H9 (cell line): ENCODE results near the gene SRA1. TPM values are rescaled to one million over a fixed set of nuclear protein-coding genes. Genes with fewer than 3 reads are reported as not detected.

Experiments used
- DNase-seq: peaks from one replicate; pipeline ENCODE4 v3.0.0-alpha.2; 2017
- H2AFZ ChIP-seq: one replicate; pipeline ENCODE4 v1.6.1; 2013; ENCODE audit warnings: mild to moderate bottlenecking, low read length, control low read depth, moderate library complexity
- H2AK5ac ChIP-seq: 2 replicates; pipeline ENCODE4 v1.6.1; 2013; ENCODE audit warnings: low read length, control low read depth, mixed read lengths; ENCODE audit not compliant: insufficient read length
- H2BK120ac ChIP-seq: one replicate; pipeline ENCODE4 v1.6.1; 2013; ENCODE audit warnings: low read depth, mild to moderate bottlenecking, low read length, control low read depth, inconsistent platforms; ENCODE audit not compliant: poor library complexity, severe bottlenecking
- H2BK12ac ChIP-seq: 2 replicates; pipeline ENCODE4 v1.6.1; 2013; ENCODE audit warnings: low read length, control low read depth, mixed read lengths, low read depth; ENCODE audit not compliant: insufficient read length
- H2BK15ac ChIP-seq: 2 replicates; pipeline ENCODE4 v1.6.1; 2013; ENCODE audit warnings: low read depth, low read length, control low read depth
- H2BK20ac ChIP-seq: one replicate; pipeline ENCODE4 v1.6.1; 2013; ENCODE audit warnings: low read depth, mild to moderate bottlenecking, low read length, control low read depth, inconsistent platforms; ENCODE audit not compliant: poor library complexity, severe bottlenecking
- H2BK5ac ChIP-seq: 2 replicates; pipeline ENCODE4 v1.6.1; 2013; ENCODE audit warnings: low read length, control low read depth, mixed read lengths; ENCODE audit not compliant: insufficient read length
- H3K14ac ChIP-seq: 2 replicates; pipeline ENCODE4 v1.6.1; 2013; ENCODE audit warnings: low read length, control low read depth; ENCODE audit not compliant: insufficient read depth
- H3K18ac ChIP-seq: 2 replicates; pipeline ENCODE4 v1.6.1; 2013; ENCODE audit warnings: low read depth, mild to moderate bottlenecking, mixed read lengths, low read length, control low read depth; ENCODE audit not compliant: insufficient read length
- H3K23ac ChIP-seq: 2 replicates; pipeline ENCODE4 v1.6.1; 2013; ENCODE audit warnings: low read length, control low read depth, mixed read lengths, low read depth; ENCODE audit not compliant: insufficient read length
- H3K23me2 ChIP-seq: 2 replicates; pipeline ENCODE4 v1.6.1; 2013; ENCODE audit warnings: low read depth, mild to moderate bottlenecking, mixed read lengths, low read length, control low read depth; ENCODE audit not compliant: insufficient read length, poor library complexity, severe bottlenecking
- H3K27ac ChIP-seq: 2 replicates; pipeline ENCODE4 v1.5.1; 2013; ENCODE audit warnings: low read length, control low read depth, mixed read lengths, low read depth; ENCODE audit not compliant: insufficient read length
- H3K27me3 ChIP-seq: 2 replicates; pipeline ENCODE4 v1.6.1; 2013; ENCODE audit warnings: low read length, control low read depth, inconsistent platforms; ENCODE audit not compliant: insufficient read depth
- H3K4ac ChIP-seq: 2 replicates; pipeline ENCODE4 v1.6.1; 2013; ENCODE audit warnings: low read depth, mild to moderate bottlenecking, control low read depth, inconsistent platforms, low read length, moderate library complexity
- H3K4me1 ChIP-seq: 2 replicates; pipeline ENCODE4 v1.6.1; 2013; ENCODE audit warnings: low read length, control low read depth, inconsistent platforms; ENCODE audit not compliant: insufficient read depth
- H3K4me2 ChIP-seq: 2 replicates; pipeline ENCODE4 v1.6.1; 2013; ENCODE audit warnings: low read length, control low read depth, mixed read lengths; ENCODE audit not compliant: insufficient read length, insufficient read depth
- H3K56ac ChIP-seq: 2 replicates; pipeline ENCODE4 v1.6.1; 2013; ENCODE audit warnings: low read depth, mild to moderate bottlenecking, mixed read lengths, low read length, control low read depth; ENCODE audit not compliant: insufficient read length
- H3K79me1 ChIP-seq: 2 replicates; pipeline ENCODE4 v1.6.1; 2013; ENCODE audit warnings: low read depth, mild to moderate bottlenecking, moderate library complexity, low read length, control low read depth, inconsistent platforms; ENCODE audit not compliant: insufficient read depth, poor library complexity, severe bottlenecking
- H3K79me2 ChIP-seq: 2 replicates; pipeline ENCODE4 v1.6.1; 2013; ENCODE audit warnings: low read length, control low read depth, inconsistent platforms; ENCODE audit not compliant: insufficient read depth
- H3K9ac ChIP-seq: 2 replicates; pipeline ENCODE4 v1.6.1; 2013; ENCODE audit warnings: low read length, control low read depth, mixed read lengths; ENCODE audit not compliant: insufficient read length; ENCODE audit errors: extremely low read depth
- H3K9me3 ChIP-seq: one replicate; pipeline ENCODE4 v1.6.1; 2013; ENCODE audit warnings: low read depth, low read length, inconsistent platforms; ENCODE audit not compliant: control insufficient read depth
- H3T11ph ChIP-seq: one replicate; pipeline ENCODE4 v1.6.1; 2013; ENCODE audit warnings: mild to moderate bottlenecking, low read length, control low read depth, inconsistent platforms
- H4K20me1 ChIP-seq: one replicate; pipeline ENCODE4 v1.6.1; 2013; ENCODE audit not compliant: control insufficient read depth, insufficient read length, insufficient read depth
- H4K5ac ChIP-seq: 2 replicates; pipeline ENCODE4 v1.6.1; 2013; ENCODE audit warnings: low read depth, mild to moderate bottlenecking, mixed read lengths, low read length, control low read depth; ENCODE audit not compliant: insufficient read length
- H4K8ac ChIP-seq: replicated peaks from 2 replicates; pipeline ENCODE4 v1.6.1; 2013; ENCODE audit warnings: low read length, control low read depth, mixed read lengths, low read depth; ENCODE audit not compliant: insufficient read length
- H4K91ac ChIP-seq: 2 replicates; pipeline ENCODE4 v1.6.1; 2013; ENCODE audit warnings: low read depth, mild to moderate bottlenecking, moderate library complexity, mixed read lengths, low read length, control low read depth; ENCODE audit not compliant: insufficient read length
- H3K27ac Mint-ChIP-seq, 3 experiments: 2 replicates in 2 of 3; 3 replicates in 1 of 3; pipeline ENCODE4 v1.8.0; 2020 to 2021; ENCODE audit warnings: mixed read lengths in 3 of 3, mild to moderate bottlenecking in 1 of 3, moderate library complexity in 1 of 3
- H3K27me3 Mint-ChIP-seq: 2 replicates; pipeline ENCODE4 v1.8.0; 2021; ENCODE audit warnings: low read depth, mild to moderate bottlenecking, moderate library complexity, mixed read lengths
- H3K36me3 Mint-ChIP-seq, 3 experiments: 2 replicates in 2 of 3; 3 replicates in 1 of 3; pipeline ENCODE4 v1.8.0; 2020 to 2021; ENCODE audit warnings: low read depth in 3 of 3, mixed read lengths in 3 of 3; ENCODE audit not compliant: insufficient read depth in 1 of 3
- H3K4me1 Mint-ChIP-seq, 2 experiments: 2 replicates each; pipeline ENCODE4 v1.8.0; 2020; ENCODE audit warnings: mixed read lengths in 2 of 2
- H3K4me3 Mint-ChIP-seq, 2 experiments: 2 replicates in 1 of 2; 3 replicates in 1 of 2; pipeline ENCODE4 v1.8.0; 2020 to 2021; ENCODE audit warnings: mild to moderate bottlenecking in 2 of 2, mixed read lengths in 2 of 2, moderate library complexity in 1 of 2
- H3K9me3 Mint-ChIP-seq, 2 experiments: 2 replicates in 1 of 2; 3 replicates in 1 of 2; pipeline ENCODE4 v1.8.0; 2020; ENCODE audit warnings: mild to moderate bottlenecking in 2 of 2, mixed read lengths in 2 of 2, moderate library complexity in 1 of 2
- WGBS: extraction: QIAGEN DNeasy Blood & Tissue Kit; methylation state at CpG from one replicate; pipeline ENCODE4 v1.1.7; 2013; ENCODE audit warnings: missing lambda C conversion rate, low lambda C conversion rate, mixed read lengths; ENCODE audit not compliant: insufficient read length; ENCODE audit errors: extremely low coverage; 5-methylcytosine and 5-hydroxymethylcytosine counted together
- total RNA-seq: library from RNA; stranded (reverse); gene quantifications from 2 replicates; pipeline ENCODE4 v1.2.1, GENCODE V29; 2021
- TF ChIP-seq, protein P1 (sequence below): fragments of 200-600 bp; sonication (generic); conservative IDR thresholded peaks from 3 replicates; pipeline ENCODE4 v1.8.0; 2021; ENCODE audit warnings: antibody characterized with exemption, mild to moderate bottlenecking

SRA1 gene
- total RNA-seq, 1 experiment from 2014 or later = 49.3 TPM

DNA sequence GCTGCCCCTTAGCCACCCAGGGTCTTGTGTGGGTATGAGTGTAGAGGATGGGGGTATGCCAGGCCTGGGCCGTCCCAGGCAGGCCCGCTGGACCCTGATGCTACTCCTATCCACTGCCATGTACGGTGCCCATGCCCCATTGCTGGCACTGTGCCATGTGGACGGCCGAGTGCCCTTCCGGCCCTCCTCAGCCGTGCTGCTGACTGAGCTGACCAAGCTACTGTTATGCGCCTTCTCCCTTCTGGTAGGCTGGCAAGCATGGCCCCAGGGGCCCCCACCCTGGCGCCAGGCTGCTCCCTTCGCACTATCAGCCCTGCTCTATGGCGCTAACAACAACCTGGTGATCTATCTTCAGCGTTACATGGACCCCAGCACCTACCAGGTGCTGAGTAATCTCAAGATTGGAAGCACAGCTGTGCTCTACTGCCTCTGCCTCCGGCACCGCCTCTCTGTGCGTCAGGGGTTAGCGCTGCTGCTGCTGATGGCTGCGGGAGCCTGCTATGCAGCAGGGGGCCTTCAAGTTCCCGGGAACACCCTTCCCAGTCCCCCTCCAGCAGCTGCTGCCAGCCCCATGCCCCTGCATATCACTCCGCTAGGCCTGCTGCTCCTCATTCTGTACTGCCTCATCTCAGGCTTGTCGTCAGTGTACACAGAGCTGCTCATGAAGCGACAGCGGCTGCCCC lies 10.0 kb upstream of the SRA1 start:
- H2BK12ac ChIP-seq = no peak overlapping the region
- no peak overlapping the region for H3K18ac ChIP-seq
- no peaks in the 10 kb centered on the region for H3K27me3 ChIP-seq
- H3K79me1 ChIP-seq = no peaks in the 10 kb centered on the region
- H3K23me2 ChIP-seq = peaks cover 10% of the 10 kb centered on the region
- TF ChIP-seq, protein P1, sequence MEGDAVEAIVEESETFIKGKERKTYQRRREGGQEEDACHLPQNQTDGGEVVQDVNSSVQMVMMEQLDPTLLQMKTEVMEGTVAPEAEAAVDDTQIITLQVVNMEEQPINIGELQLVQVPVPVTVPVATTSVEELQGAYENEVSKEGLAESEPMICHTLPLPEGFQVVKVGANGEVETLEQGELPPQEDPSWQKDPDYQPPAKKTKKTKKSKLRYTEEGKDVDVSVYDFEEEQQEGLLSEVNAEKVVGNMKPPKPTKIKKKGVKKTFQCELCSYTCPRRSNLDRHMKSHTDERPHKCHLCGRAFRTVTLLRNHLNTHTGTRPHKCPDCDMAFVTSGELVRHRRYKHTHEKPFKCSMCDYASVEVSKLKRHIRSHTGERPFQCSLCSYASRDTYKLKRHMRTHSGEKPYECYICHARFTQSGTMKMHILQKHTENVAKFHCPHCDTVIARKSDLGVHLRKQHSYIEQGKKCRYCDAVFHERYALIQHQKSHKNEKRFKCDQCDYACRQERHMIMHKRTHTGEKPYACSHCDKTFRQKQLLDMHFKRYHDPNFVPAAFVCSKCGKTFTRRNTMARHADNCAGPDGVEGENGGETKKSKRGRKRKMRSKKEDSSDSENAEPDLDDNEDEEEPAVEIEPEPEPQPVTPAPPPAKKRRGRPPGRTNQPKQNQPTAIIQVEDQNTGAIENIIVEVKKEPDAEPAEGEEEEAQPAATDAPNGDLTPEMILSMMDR = no peak
- no peak overlapping the region for H4K91ac ChIP-seq
- H4K20me1 ChIP-seq = no peaks in the 10 kb centered on the region
- H2AFZ ChIP-seq = no peak overlapping the region
- Mint-ChIP-seq H3K36me3 (peaks cover 9 to 33% (median 22%) of the 10 kb centered on the region in 3 experiments), H3K27me3 (no peaks in the 10 kb centered on the region; the same call in 1 of the 2 replicates), H3K4me3 (peak overlapping the region in 1 of 2 experiments; percentile 48; a peak in 1 of 5 replicates), H3K27ac (no peak overlapping the region), H3K9me3 (no peaks in the 10 kb centered on the region; a peak in 2 of 5 replicates), H3K4me1 (peaks cover 14 to 18% of the 10 kb centered on the region in 2 experiments)
- H3K9me3 ChIP-seq = no peaks in the 10 kb centered on the region
- no peak overlapping the region for H4K8ac ChIP-seq
- no peak overlapping the region for H3K27ac ChIP-seq
- no peak overlapping the region for H3K23ac ChIP-seq
- no peak overlapping the region for H2BK15ac ChIP-seq
- no peak overlapping the region for H3K9ac ChIP-seq
- WGBS = no CpG with 5 or more reads among the region's 22 CpGs
- no peak overlapping the region for H4K5ac ChIP-seq
- H3K56ac ChIP-seq = no peak overlapping the region
- H2BK20ac ChIP-seq = no peak overlapping the region
- no peaks in the 10 kb centered on the region for H3K79me2 ChIP-seq
- no peak overlapping the region for H2AK5ac ChIP-seq
- H3K14ac ChIP-seq = no peak overlapping the region
- no peak overlapping the region for H2BK5ac ChIP-seq
- no peak overlapping the region for H3K4ac ChIP-seq
- no peak overlapping the region for H2BK120ac ChIP-seq
- DNase-seq = no peak
- H3K4me1 ChIP-seq = peaks cover 4% of the 10 kb centered on the region; the same call in 1 of the 2 replicates
- no peak overlapping the region for H3K4me2 ChIP-seq
- no peak overlapping the region for H3T11ph ChIP-seq
